ENCODE measurements around the gene COL12A1. TPM values are rescaled to one million over a fixed set of nuclear protein-coding genes. Genes with fewer than 3 reads are reported as not detected.

The COL12A1 gene
- total RNA-seq, 1 donor from 2014 or later: 1.3 TPM

- H4K20me1 ChIP-seq (ENCODE audit: low read depth): no peaks in the 10 kb centered on the region
- no peaks in the 10 kb centered on the region for H3K27me3 Mint-ChIP-seq (ENCODE audit: insufficient read depth, low read depth)
- no peaks in the 10 kb centered on the region for H3K27me3 ChIP-seq
These were observed 25.0 kb downstream of the COL12A1 start for GRCh38 chr6:75180864-75181263.

GRCh38 chr6:75178757-75179156, 27.1 kb downstream of the COL12A1 start:
- H3K9me3 ChIP-seq (ENCODE audit: low read depth): no peaks in the 10 kb centered on the region
- no peak for DNase-seq (ENCODE audit: low spot score)
- H4K20me1 ChIP-seq (ENCODE audit: low read depth): no peaks in the 10 kb centered on the region
- no peaks in the 10 kb centered on the region for H3K79me2 ChIP-seq (ENCODE audit: low read depth)
- TF ChIP-seq, protein P1, sequence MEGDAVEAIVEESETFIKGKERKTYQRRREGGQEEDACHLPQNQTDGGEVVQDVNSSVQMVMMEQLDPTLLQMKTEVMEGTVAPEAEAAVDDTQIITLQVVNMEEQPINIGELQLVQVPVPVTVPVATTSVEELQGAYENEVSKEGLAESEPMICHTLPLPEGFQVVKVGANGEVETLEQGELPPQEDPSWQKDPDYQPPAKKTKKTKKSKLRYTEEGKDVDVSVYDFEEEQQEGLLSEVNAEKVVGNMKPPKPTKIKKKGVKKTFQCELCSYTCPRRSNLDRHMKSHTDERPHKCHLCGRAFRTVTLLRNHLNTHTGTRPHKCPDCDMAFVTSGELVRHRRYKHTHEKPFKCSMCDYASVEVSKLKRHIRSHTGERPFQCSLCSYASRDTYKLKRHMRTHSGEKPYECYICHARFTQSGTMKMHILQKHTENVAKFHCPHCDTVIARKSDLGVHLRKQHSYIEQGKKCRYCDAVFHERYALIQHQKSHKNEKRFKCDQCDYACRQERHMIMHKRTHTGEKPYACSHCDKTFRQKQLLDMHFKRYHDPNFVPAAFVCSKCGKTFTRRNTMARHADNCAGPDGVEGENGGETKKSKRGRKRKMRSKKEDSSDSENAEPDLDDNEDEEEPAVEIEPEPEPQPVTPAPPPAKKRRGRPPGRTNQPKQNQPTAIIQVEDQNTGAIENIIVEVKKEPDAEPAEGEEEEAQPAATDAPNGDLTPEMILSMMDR (IDR thresholded peaks at IDR 0.05): no peak
- TF ChIP-seq EZH2phosphoT487 (IDR thresholded peaks at IDR 0.05): no peak
- no peaks in the 10 kb centered on the region for H3K36me3 Mint-ChIP-seq
- H3K36me3 ChIP-seq: no peaks in the 10 kb centered on the region
- H3K4me1 Mint-ChIP-seq: no peaks in the 10 kb centered on the region
- H3F3A ChIP-seq (ENCODE audit: low read depth): no peaks in the 10 kb centered on the region
- H3K27me3 Mint-ChIP-seq (ENCODE audit: insufficient read depth, low read depth): no peaks in the 10 kb centered on the region
- no peaks in the 10 kb centered on the region for H3K9me3 Mint-ChIP-seq
- H3K27me3 ChIP-seq: no peaks in the 10 kb centered on the region
- no peak overlapping the region for H2AFZ ChIP-seq (replicated peaks)
- no peak overlapping the region for H3K4me3 Mint-ChIP-seq
- no peak overlapping the region for H3K4me2 ChIP-seq
- no peak overlapping the region for H3K4me3 ChIP-seq
- H3K4me1 ChIP-seq: no peaks in the 10 kb centered on the region
- H3K27ac Mint-ChIP-seq: no peak overlapping the region
- H3K9ac ChIP-seq: no peak overlapping the region
- no peak overlapping the region for H3K27ac ChIP-seq

More at GRCh38 chr6:75180864-75181263, 25.0 kb downstream of the COL12A1 start:
- no peak for DNase-seq (ENCODE audit: low spot score)
- Histone ChIP-seq H3F3A (ENCODE audit: low read depth) (no peaks in the 10 kb centered on the region), H3K36me3 (no peaks in the 10 kb centered on the region), H3K4me1 (no peaks in the 10 kb centered on the region), H3K27ac (no peak overlapping the region), H3K4me2 (no peak overlapping the region), H3K9ac (no peak overlapping the region), H3K79me2 (ENCODE audit: low read depth) (no peaks in the 10 kb centered on the region), H3K9me3 (ENCODE audit: low read depth) (no peaks in the 10 kb centered on the region), H3K4me3 (no peak overlapping the region), H2AFZ (replicated peaks) (no peak overlapping the region)
- Mint-ChIP-seq H3K4me3 (no peak overlapping the region), H3K9me3 (no peaks in the 10 kb centered on the region), H3K36me3 (no peaks in the 10 kb centered on the region), H3K27ac (no peak overlapping the region), H3K4me1 (no peaks in the 10 kb centered on the region)
- TF ChIP-seq EZH2 (IDR thresholded peaks at IDR 0.05): no peak
- no peak for TF ChIP-seq EZH2phosphoT487 (IDR thresholded peaks at IDR 0.05)
- TF ChIP-seq, protein P1 (IDR thresholded peaks at IDR 0.05): no peak

DNA sequence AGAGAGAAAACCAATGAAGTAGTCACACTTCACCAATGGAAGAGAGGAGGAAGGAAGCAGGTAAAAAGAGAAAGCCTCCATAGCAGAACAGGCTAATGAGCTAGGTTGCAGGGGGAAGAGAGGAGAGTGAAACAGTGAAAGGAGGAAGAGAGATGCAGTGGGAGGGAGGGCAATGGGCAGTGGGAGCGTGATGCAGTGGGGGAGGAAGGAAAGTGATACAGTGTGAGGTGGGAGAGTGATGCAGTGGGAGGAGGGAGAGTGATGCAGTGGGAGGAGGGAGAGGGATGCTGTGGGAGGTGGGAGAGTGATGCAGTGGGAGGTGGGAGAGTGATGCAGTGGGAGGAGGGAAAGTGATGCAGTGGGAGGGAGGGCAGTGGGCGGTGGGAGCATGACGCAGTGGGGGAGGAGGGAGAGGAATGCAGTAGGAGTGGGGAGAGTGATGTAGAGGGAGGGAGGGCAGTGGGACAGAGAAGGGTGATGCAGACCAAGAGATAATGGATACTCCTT, 29.7 kb downstream of the COL12A1 start:
- no peaks in the 10 kb centered on the region for H3K27me3 Mint-ChIP-seq (ENCODE audit: insufficient read depth, low read depth)
- Histone ChIP-seq H3K9ac (no peak overlapping the region), H3F3A (ENCODE audit: low read depth) (no peaks in the 10 kb centered on the region), H3K4me3 (no peak overlapping the region), H3K27ac (no peak overlapping the region), H3K4me1 (no peaks in the 10 kb centered on the region), H4K20me1 (ENCODE audit: low read depth) (no peaks in the 10 kb centered on the region), H3K9me3 (ENCODE audit: low read depth) (no peaks in the 10 kb centered on the region), H3K79me2 (ENCODE audit: low read depth) (no peaks in the 10 kb centered on the region), H3K4me2 (no peak overlapping the region), H2AFZ (replicated peaks) (no peak overlapping the region), H3K36me3 (no peaks in the 10 kb centered on the region), H3K27me3 (no peaks in the 10 kb centered on the region)
- H3K4me1 Mint-ChIP-seq: no peaks in the 10 kb centered on the region
- TF ChIP-seq EZH2 (IDR thresholded peaks at IDR 0.05): no peak
- TF ChIP-seq EZH2phosphoT487 (IDR thresholded peaks at IDR 0.05): no peak
- TF ChIP-seq, protein P1 (IDR thresholded peaks at IDR 0.05): no peak
- H3K27ac Mint-ChIP-seq: no peak overlapping the region
- no peak overlapping the region for H3K4me3 Mint-ChIP-seq
- no peaks in the 10 kb centered on the region for H3K36me3 Mint-ChIP-seq
- H3K9me3 Mint-ChIP-seq: no peaks in the 10 kb centered on the region
- DNase-seq (ENCODE audit: low spot score): no peak
